OCI-LY7 (cell line): Measurements from ENCODE around the gene MADD.

Experiments used
- CTCF ChIP-seq: fragments of 200-600 bp; sonication (generic); conservative IDR thresholded peaks from 2 replicates; pipeline ENCODE4 v1.5.1; 2014; ENCODE audit warnings: mild to moderate bottlenecking, antibody characterized with exemption, low read length, moderate library complexity, mixed read lengths
- EZH2phosphoT487 ChIP-seq: fragments of 200-600 bp; sonication (generic); IDR thresholded peaks from 2 replicates; pipeline ENCODE4 v1.6.1; 2018; ENCODE audit warnings: low read depth, borderline replicate concordance, mild to moderate bottlenecking, mixed run types, antibody characterized with exemption, low read length, moderate library complexity, mixed read lengths

- TF ChIP-seq CTCF (no peak), EZH2phosphoT487 (no peak)
These were observed 9.6 kb upstream of the MADD start for GRCh38 chr11:47260366-47260765.
